Activated CD4-positive, alpha-beta T cell treated with anti-CD3 and anti-CD28 coated beads, Interleukin-10, Interleukin-2, amounts not matched to agents 100 ng/mL and 50 ng/mL, durations not matched to agents 16 hours and 8 hours (primary cell): ENCODE data around the gene FEM1C.

Source experiments
- DNase-seq: peaks from one replicate; pipeline ENCODE4 v3.0.0-alpha.2; 2020

The FEM1C gene

DNA sequence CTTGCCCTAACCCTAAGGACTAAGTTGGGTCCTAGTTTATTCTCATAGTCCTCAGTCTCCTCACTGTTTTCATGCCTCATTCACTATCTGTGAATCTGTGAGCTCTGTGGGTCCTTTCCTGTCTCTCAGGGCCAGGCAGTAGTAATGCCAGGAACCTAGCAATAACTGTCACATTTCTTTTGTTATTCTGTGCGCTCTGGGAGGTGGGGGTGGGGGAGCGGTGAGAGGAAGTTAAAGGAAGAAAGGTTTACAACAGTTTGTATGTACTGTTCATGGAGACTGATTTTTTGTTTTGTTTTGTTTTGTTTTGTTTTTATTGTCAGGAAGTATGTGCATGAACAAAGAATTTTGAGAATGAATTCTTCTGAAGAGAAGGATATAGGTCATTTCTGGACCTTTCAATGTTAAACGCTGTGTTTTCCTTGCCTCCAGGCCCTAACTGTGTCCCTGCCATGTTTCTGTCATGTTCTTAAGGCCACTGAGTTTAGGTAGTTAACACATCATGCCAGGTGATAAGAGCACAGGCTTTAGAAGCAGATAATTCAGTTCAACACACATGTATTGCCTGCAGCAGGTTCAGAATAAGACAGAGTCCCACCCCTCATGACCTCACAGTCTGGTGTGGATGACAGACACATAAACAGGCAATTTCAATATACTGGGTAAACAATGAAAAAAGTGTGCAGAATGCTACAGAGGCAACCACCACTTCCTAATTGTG is 13.3 kb upstream of the FEM1C start:
- DNase-seq, result no peak

DNA sequence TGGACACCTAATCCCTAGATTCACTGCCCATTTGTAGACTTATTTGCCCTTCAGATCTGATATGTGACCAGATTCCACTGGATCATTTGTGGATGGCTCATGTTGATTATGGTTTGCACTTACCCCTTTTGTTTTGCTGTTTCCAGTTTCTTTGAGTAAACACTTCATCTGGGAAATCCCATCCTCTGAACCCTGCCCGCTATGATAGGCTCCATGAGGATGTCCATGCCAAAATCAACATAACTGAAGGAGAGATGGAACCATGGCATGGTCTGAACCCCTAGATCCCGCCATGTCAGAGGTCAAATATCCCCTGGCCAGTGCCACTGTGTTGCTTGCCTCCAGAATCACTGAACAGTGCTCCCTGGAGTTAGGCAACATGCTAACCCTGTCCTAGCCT is 11.7 kb upstream of the FEM1C start:
- DNase-seq, result no peak

DNA sequence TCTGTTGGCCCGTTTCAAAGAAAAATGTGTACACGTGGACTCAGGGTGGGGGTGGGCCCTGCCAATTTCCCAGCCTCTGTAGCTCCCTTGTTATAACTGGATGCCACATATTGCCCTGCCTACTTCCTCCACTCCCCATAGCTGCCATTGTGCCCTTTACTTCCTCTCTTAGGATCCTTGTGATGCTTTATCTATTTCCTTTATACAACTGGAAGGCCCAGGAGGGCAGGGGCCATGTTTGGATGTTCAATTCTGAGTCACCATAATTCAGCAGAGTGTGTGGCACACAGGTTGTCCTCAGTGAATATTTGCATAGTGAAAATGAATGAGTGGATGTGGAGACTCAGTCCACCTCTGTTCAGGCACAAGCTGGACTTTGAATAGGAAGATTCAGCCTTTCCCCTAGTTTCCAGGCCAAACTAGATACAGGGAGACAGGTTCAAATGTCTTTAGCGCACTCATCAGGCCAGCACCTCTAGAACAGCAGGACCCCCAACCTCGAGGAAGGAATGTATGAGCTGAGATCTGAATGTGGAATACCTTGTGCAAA is 10.6 kb upstream of the FEM1C start:
- DNase-seq, result no peak

DNA sequence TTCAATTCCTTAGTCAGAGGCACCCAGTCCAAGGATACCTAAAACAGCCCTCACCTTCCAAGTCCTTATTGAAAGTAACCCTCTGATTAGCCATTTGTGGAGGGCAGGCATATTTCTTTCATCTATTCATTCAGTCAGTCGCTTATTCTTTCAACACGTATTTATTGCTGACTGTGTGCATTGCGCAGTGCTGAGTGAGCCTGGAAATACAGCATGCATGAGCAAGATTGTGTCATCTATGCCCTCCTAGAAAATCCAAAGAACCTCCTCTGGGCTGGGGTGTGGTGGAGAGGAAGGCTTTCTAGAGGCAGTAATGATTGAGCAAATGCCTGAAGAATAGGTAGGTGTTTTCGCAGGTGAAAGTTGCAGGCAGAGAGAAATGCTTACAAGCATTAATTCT is 8.5 kb upstream of the FEM1C start:
- DNase-seq, result no peak

DNA sequence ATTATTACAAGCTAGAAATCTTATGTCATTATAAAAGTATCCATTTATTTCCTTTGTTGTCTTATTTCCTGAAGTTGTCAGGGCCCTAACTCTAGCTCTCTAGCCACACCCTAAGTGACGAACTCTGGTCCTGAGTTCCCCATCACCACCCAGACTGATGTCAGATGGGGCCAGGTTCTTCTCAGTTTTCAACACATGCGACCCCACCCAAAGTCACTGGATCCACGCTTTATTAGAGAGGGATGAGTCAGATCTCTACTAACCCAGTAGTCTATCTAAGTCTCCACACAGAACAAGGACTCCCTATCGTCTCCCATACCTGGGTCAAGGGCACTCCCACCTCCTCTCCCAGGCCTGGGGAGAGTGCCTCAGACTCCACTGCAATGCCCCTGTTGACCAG is 6.8 kb upstream of the FEM1C start:
- DNase-seq, result no peak

DNA sequence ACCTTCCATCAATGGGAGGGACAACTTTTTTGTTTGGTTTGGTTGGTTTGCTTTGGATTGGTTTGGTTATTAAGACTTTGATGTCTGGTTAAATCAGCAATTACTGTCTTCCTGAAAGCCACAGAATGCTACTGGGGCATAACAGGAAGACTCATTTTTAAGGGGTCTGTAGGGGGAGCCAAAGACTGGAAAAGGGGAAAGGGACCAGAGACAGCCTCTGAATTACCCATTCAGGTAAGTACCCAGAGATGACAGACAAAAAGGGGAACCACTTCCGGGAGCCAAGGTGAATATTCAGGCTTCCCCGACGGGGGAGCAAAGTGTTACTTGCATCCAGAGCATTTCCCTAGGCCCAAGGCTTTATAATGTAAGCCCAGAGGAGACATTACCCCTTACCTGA is 4.6 kb upstream of the FEM1C start:
- DNase-seq, result peak; percentile 20

DNA sequence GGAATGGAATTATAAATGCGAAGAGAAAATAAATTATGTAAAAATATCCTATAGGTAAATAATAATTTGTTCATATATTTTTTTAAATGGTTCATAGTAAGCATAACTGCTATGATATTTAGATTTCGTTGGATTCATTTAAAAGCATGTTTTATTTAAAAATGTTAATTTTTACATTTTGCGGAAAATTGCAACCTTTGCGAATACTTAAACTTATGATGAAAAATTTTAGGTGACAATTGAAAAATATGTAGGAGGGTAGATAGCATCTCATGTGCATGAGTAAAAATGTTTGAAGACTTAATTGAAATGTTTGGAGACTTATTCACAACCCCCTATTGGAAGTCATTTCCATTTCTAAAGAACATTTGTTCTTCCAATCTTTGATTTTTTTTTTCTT is 4.1 kb upstream of the FEM1C start:
- DNase-seq, result no peak

DNA sequence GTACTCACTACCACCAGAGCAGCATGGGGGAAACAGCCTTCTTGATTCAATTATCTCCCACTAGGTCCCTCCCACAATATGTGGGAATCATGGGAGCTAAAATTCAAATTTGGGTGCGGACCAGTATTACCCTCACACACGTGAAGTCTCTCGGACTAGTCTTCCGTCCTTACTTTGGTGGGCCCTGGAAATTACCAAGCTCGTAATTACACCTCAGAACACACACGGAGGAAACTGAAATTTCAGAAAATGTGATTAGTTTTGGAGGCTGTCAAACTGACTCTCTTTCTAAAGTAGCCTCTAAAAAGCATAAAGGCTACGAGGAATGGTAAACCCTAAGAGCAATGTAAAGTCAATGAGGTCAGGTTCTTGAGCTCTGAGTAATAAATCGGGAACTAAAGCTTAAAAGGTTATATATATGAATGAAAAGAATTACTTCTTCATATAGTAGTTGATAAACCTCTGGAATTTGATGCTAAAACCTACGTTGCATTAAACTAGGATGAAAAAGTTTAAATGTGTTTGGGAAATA is 842 bp upstream of the FEM1C start:
- DNase-seq, result no peak

DNA sequence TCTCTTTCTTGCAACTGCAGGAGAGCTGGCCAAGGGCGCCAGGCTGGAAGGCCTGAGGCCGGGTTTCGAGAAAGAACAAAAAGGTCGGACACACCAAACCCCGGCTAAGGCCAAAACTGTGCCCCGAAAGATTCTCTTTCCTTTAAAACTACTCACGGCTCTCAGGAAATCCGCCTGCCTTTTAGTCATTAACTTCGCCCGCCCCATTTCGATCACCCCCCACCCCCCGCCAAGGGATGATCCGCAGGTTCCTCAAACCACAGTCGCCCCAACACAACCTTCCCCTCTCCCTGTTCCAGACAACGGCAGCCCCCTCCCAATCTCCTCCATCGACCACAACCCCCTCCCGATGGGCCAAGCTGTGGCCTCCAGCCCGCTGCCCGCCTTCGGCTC is 536 bp downstream of the FEM1C start:
- peak; percentile 48 for DNase-seq

DNA sequence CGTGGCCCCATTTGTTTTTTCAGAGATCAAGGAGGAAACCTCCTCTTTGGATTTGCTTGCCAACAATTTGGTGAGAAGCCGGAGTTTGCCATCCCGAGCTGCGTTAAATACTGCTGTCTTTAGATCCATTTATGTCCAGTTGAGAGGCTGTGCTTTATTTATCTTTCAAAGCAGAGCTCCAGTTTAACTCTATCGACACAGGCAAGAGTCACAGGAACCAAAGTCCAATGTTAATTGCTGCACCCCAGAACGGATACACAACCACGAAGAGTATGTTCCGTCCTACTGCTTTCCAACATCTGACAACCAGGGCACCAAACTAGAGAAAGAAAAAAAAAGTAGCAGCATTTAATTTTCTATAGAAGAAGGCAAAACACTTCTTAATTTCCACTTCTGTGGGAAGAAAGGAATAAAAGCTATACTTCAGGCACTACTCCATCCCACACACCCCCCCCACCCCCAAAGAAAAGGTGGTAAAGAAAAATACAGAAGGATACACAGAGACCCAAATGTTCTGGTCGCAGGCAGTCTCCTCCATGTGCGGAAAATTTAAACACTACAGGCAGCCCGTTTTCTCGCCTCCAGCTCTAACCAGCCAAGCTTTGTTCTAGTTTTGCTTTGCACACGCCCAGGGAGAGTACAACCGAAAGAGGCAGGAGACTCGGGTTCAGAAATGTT is 1.1 kb downstream of the FEM1C start:
- DNase-seq, result peak; percentile 62

DNA sequence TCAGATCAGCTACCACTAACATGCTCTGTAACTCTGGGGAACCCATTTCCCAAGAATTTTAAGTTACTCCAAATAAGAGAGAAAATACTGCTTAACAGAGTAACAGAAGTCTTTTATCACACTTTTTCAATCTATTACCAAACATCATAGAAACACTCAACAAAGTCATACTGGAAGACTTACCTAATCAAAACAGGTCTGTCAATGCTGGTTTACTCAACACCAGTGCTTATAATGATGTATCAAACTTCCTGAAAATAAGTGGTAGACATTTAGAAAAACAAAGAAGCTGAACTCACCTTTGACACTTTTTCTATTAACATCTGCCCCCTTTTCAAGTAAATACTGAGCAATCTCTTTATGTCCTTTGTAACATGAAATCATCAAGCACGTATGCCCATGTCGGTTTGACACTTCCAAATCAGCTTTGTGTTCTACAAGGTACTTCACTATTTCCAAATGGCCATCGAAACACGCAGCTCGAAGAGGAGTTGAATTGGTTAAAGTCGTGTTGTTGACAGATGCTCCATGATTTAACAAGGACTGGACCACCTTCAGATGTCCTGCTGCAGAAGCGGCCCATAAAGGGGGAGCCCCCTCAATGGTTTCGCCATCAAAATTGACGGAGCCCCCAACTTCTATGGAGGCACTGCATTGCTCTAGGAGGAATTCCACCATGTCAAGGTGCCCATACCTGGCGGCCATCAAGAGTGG is 1.8 kb downstream of the FEM1C start:
- no peak for DNase-seq

DNA sequence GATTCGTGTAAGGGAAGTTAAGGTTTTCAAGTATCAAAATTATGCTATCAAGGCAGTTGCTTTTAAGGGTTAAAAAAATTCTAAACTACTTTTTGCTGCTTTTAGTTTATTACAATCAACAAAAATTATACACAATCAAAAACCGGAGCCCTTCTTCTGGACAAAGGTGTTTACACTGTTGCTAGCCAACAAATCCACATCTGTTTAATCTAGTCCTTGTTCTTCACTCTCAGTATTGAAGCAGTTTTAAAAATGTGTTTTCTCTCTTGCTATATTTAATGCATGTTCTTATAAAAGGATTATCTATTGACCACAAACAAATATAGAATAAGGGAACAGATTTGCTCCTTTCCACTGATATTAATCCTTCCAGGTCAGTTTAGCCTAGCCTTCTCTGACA is 2.5 kb downstream of the FEM1C start:
- no peak for DNase-seq

DNA sequence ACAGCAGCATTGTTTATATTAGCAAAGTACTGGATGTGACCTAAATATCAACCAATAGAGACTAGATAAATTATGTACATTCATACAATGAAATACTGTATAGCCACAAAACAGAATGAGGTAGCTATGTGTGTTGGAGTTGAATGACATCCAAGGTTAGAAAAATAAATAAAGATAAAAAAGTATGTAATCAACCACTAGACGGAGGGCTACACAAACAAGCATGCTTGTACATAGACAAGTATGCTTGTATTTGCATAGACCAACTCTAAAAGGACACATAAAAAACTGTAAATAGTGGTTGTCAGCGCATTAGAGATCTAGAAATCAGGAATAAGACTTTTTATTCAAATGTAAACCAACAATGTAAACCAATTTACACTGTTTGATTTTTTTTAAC is 3.0 kb downstream of the FEM1C start:
- DNase-seq, result no peak

DNA sequence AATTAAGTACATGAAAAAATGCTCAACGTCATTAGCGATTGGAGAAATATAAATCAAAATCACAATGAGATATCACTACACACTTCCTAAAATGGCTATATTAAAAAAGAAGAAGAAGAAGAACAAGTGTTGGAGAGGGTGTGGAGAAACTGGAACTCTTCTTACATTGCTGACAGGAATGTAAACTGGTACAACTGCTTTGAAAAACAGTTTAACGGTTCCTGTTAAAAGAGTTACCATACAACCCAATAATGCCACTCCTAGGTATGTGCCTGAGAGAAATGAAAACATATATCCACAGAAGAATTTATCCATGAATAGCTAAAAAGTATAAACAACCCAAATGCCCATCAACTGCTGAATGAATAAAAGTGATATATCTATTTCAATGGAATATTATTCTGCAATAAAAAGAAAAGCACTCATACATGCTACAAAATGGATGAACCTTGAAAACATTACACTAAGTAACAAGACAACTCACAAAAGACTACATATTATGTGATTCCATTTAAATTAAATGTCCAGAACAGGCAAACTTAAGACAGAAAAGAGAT is 9.0 kb downstream of the FEM1C start:
- DNase-seq, result no peak

DNA sequence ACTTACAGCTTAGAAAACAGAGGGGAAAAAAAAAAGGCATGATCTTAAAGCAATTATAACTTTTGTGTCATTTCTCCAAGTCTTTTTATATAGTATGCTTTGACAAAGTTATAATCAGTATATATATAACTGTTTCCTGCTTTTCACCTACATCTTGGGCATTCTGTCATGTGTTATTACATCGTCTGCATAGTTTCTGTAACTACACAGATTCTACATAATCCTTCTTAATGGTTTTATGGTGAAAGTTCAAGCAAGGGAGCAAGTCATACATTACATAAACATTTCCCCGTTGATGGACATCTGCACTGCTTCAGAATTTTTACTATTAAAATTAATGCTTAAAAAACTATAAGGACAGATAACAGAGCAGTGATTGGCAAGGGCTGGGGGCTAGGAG is 12.1 kb downstream of the FEM1C start:
- DNase-seq, result no peak

DNA sequence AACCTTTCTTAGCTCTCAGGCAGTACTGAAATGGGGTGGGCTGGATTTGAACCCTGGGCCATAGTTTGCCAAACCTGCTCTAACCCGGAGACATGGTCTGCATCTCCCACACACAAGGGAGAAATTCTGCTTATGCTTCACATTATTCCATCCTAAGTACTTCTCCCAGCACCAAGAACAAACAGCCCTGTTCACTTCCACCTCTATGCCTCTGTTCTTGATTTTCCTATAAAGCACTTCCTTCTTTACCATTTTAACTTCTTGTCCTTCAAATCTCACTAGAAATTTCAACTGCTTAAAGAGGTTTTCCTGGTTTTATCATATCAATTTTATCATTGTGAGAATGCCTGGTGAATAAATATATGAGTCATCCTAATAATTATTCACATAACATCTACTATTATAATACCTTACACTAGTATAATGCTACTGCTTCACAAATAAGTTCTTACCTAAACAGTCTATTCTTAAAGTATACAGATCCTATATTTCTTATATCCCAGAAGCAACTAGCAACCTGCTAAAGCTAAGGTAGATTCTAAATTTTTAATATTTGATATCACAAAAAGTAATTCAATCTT is 12.7 kb downstream of the FEM1C start:
- no peak for DNase-seq

DNA sequence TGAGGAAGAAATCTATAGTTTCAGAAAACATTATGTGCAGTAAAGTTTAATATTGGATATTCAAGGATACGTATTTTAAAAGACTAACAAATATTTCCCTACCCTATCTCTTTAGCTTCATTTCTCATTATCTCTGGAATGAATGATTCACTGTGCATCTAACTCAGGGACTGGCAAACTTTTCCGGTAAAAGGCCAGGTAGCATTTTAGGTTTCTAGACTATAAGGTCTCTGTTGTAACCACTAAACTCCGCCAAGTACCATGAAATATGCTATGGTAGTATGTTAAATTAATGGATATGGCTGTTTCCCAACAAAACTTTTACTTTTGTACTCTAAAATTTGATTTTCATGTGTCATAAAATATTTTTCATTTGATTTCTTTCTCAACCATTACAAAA is 13.2 kb downstream of the FEM1C start:
- no peak for DNase-seq

DNA sequence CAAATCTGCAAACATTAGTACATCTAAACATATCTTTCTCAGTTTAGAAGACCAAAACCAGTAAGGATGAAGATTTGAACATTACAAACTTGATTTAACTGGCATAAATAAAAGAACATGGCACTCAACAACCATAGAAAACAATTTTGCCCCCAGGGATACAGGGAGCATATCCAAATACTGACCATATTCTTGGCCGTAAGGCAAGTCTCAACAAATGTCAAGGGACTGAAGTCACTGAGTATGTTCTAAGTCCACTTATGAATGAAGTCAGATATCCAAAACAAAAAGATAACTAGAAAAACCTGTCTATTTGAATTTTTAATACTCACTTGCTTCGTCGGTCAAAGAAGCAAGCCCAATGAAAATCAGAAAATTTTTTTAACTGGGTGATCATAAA is 14.1 kb downstream of the FEM1C start:
- DNase-seq, result no peak

DNA sequence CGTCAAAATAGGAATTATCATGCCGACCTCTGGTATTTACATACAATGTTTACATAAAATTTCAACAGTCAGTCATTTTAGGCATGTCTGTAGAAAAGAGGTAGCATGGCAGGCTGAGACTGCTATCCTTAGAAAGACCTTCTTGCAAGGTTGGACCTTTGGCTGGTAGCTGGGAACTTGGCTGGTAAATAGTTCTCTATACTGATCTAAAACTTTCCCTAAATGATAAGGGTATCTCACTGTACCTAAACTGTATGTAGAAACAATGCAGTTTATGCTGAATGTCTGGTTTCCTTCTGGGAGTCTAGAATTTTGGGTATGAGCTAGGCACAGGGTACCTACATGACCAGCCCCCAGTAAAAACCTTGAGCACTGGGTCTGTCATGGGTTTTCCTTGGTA is 18.0 kb downstream of the FEM1C start:
- no peak for DNase-seq

DNA sequence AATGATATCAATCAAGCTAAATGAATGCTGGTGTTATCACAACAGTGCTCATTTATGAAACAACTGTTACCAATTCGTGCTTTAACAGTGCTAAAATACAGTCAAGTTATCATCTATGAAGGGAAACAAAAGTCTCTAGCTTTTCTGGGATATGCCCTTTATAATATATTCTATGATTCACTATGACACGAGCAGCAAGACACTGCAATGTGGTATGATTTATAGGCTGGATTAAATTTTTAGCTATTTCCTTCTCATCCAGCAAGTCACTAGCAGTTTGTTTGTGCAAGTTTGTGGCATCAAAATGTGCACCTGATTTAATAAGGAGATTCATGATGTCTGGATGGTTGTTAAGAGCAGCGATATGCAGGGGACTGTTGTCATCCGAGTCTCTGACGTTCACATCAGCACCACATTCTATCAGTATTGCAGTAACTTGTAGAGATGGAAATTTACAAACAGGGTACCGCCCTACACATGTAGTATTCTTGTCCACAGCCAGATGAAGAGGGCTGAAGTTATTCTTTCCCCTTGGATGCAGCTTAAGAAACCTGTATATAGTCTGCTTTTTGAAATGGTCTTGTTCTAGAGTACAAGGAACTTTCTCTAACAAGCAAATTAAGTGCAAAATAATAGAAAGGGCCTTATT is 20.3 kb downstream of the FEM1C start:
- no peak for DNase-seq

DNA sequence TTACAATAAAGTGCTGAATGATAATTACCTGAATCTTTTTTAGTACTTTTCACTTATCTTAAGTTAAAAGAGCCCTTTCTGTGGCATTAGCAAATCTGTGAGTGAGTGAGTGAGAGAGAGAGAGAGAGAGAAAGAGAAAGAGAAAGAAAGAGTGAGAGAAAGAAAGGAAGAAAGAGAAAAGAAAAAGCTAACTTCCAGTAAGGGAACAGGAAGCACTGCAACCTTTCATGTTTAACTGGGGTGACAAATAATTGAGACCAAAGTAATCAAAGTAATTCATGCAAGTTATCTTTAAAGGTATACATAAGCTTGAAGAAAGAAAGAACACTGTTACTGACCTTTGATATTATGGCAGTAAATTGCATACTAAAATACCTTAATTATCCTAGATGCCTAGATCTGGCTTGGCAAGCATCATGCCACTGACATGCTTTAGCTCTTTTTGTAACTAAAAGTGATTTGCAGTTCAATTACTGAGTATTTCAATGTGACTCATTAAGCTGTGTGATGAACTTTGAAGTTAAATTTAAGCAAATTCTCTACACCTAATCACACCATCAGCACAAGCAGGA is 21.7 kb downstream of the FEM1C start:
- DNase-seq, result no peak

DNA sequence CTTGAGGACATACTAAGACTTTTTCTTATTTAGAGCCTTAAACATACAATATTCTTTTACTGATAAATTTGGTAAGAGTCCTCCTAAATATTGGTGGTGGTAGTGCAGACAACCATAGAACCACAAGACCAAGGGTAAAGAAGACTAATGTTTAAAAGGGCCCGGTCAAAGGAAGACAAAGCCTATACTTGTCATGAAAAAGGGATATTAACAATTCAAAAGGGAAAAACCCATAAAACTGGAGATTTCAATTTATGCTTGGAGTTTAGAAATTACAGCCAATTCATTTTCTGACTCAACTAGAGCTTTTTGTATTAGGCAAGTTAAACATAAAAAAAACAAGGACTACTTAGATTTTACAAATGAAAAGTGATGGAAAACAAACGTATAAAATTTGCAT is 24.4 kb downstream of the FEM1C start:
- DNase-seq, result no peak
